HepG2 (cell line): ENCODE data around the gene DIP2C. TPM values are rescaled to one million over a fixed set of nuclear protein-coding genes. Genes with fewer than 3 reads are reported as not detected.

ENCODE experiments used
- ATAC-seq: fragments of 200-7000 bp; cut with Tn5 transposase; 3 replicates; pipeline ENCODE4 v1.9.1; 2020; ENCODE audit warnings: mild to moderate bottlenecking, moderate library complexity
- BruUV-seq: library from RNA; stranded (reverse); fragments of 400-500 nt; replicated peaks from 2 replicates; lab custom pipeline; 2021; lab: Mats Ljungman, UMichigan
- CTCF ChIA-PET: fragments of 300-600 bp; formaldehyde crosslinking; extraction: SDS; loops from one replicate; lab custom pipeline; 2021; ENCODE audit warnings: low total read pairs, inconsistent platforms, low intra/inter-chr PET ratio; lab: Yijun Ruan, JAX
- POLR2A ChIA-PET: fragments of 350-600 bp; sonication (Branson Sonifier 250); formaldehyde crosslinking; loops from one replicate; lab custom pipeline; 2020; ENCODE audit warnings: antibody characterized with exemption, inconsistent platforms; lab: Yijun Ruan, JAX
- DNase-seq: peaks from one replicate; pipeline ENCODE4 v3.0.0-alpha.2; 2015; ENCODE audit warnings: low spot score
- FAIRE-seq: peaks from 3 replicates; lab custom pipeline; 2011; peaks lifted over from hg19 to GRCh38; lab: Jason Lieb, UNC
- H2AFZ ChIP-seq: one replicate; pipeline ENCODE4 v1.6.1; 2011; ENCODE audit warnings: low read length, inconsistent platforms
- H3K27ac ChIP-seq: fragments of 300-600 bp; 3 replicates; pipeline ENCODE4 v1.8.0; 2011; ENCODE audit warnings: mixed run types, mild to moderate bottlenecking, mixed read lengths, low read length, inconsistent platforms; ENCODE audit not compliant: insufficient read depth; ENCODE audit errors: extremely low read length
- H3K27me3 ChIP-seq, 2 experiments: fragments of 200-600 bp in 1 of 2; 2 replicates in 1 of 2; 3 replicates in 1 of 2; pipeline versions ENCODE4 v1.6.0 to v1.8.0; 2011; ENCODE audit warnings: low read length in 2 of 2, mild to moderate bottlenecking in 2 of 2, moderate library complexity in 2 of 2, inconsistent platforms in 1 of 2; ENCODE audit not compliant: insufficient read depth in 2 of 2, control insufficient read depth in 1 of 2
- H3K36me3 ChIP-seq, 2 experiments: fragments of 200-600 bp in 1 of 2; replicated peaks in 1 of 2; 2 replicates in 1 of 2; 3 replicates in 1 of 2; pipeline versions ENCODE4 v1.5.1 to v1.8.0; 2011; ENCODE audit warnings: low read length in 2 of 2, inconsistent platforms in 1 of 2; ENCODE audit not compliant: insufficient read depth in 2 of 2, control insufficient read depth in 1 of 2
- H3K4me1 ChIP-seq: 2 replicates; pipeline ENCODE4 v1.5.1; 2012; ENCODE audit warnings: low read length, inconsistent platforms; ENCODE audit not compliant: insufficient read depth
- H3K4me2 ChIP-seq: 2 replicates; pipeline ENCODE4 v1.6.0; 2011; ENCODE audit warnings: low read depth, low read length, inconsistent platforms
- H3K4me3 ChIP-seq, 3 experiments: fragments of 200-600 bp in 1 of 3; sonication (generic), shearing (Covaris generic) in 1 of 3; replicated peaks in 1 of 3; 2 replicates each; pipeline ENCODE4 v1.5.1; 2011 to 2016; ENCODE audit warnings: low read length in 3 of 3, inconsistent platforms in 2 of 3, low read depth in 2 of 3, mild to moderate bottlenecking in 2 of 3, control low read depth in 1 of 3, mixed read lengths in 1 of 3; ENCODE audit not compliant: insufficient read depth in 1 of 3
- H3K79me2 ChIP-seq: one replicate; pipeline ENCODE4 v1.6.1; 2011; ENCODE audit warnings: low read length, inconsistent platforms; ENCODE audit not compliant: insufficient read depth
- H3K9ac ChIP-seq: 2 replicates; pipeline ENCODE4 v1.6.0; 2011; ENCODE audit warnings: mild to moderate bottlenecking, low read depth, low read length, inconsistent platforms; ENCODE audit not compliant: insufficient read depth
- H3K9me3 ChIP-seq: 2 replicates; pipeline ENCODE4 v1.5.1; 2012; ENCODE audit warnings: mild to moderate bottlenecking, low read length
- H4K20me1 ChIP-seq: 2 replicates; pipeline ENCODE4 v1.6.0; 2011; ENCODE audit warnings: inconsistent platforms, mild to moderate bottlenecking, low read length, moderate library complexity; ENCODE audit not compliant: insufficient read depth
- FOXM1 ChIP-seq: sonication (generic); formaldehyde crosslinking; IDR thresholded peaks from 2 replicates; pipeline ENCODE4 v1.5.0; 2020; ENCODE audit warnings: missing genetic modification reagents
- KAT8 ChIP-seq: IDR thresholded peaks from 2 replicates; pipeline ENCODE4 v1.6.1; 2016; ENCODE audit warnings: missing genetic modification reagents, missing compliant biosample characterization
- KLF15 ChIP-seq: sonication (generic); formaldehyde crosslinking; IDR thresholded peaks from 2 replicates; pipeline ENCODE4 v1.8.1; 2023; ENCODE audit warnings: borderline replicate concordance, mild to moderate bottlenecking, inconsistent platforms, missing genetic modification reagents, mixed read lengths
- REXO4 ChIP-seq: sonication (generic); formaldehyde crosslinking; IDR thresholded peaks from 2 replicates; pipeline ENCODE4 v1.8.0; 2022; ENCODE audit warnings: missing genetic modification reagents, mild to moderate bottlenecking, borderline replicate concordance
- TP53 ChIP-seq: sonication (generic); formaldehyde crosslinking; conservative IDR thresholded peaks from 2 replicates; pipeline ENCODE4 v1.4.0; 2020; ENCODE audit warnings: missing genetic modification reagents
- ZNF367 ChIP-seq: sonication (generic); formaldehyde crosslinking; IDR thresholded peaks from 2 replicates; pipeline ENCODE4 v1.4.0; 2020; ENCODE audit warnings: missing genetic modification reagents, borderline replicate concordance
- ZNF792 ChIP-seq: IDR thresholded peaks from 2 replicates; pipeline ENCODE4 v1.6.1; 2016
- WGBS: methylation state at CpG from one replicate; pipeline ENCODE4 v1.1.6; 2017; ENCODE audit warnings: low lambda C conversion rate; 5-methylcytosine and 5-hydroxymethylcytosine counted together
- in situ Hi-C: cut with HindIII; loops from 2 replicates; pipeline ENCODE4 v1.10.0; 2017; ENCODE audit warnings: low pct_unique_long_range_greater_than_20kb; ENCODE audit not compliant: extremely low pct_ligation_motif_present
- intact Hi-C: fragments of 100-400 bp; cut with micrococcal nuclease; formaldehyde crosslinking; loops from one replicate; pipeline ENCODE4 v1.10.0; 2022; ENCODE audit not compliant: unreplicated experiment
- polyA plus RNA-seq, 8 experiments: library from polyadenylated mRNA; depleted of rRNA in 3 of 8; stranded (reverse) in 7 of 8; unstranded in 1 of 8; fragments of >200 nt; fragmentation: Illumina TruSeq in 4 of 8; extraction: Trizol in 4 of 8; gene quantifications; 2 replicates each; pipeline versions ENCODE4 v1.2.1 to v1.2.3, GENCODE V29; 2011 to 2016; ENCODE audit warnings: low read depth in 4 of 8, missing spikeins in 1 of 8, mixed read lengths in 1 of 8; ENCODE audit not compliant: insufficient read depth in 1 of 8
- total RNA-seq, 5 experiments: library from RNA; depleted of rRNA; stranded (reverse); fragments of >200 nt; fragmentation: Illumina TruSeq; extraction: Trizol; gene quantifications; 2 replicates each; pipeline ENCODE4 v1.2.3, GENCODE V29; 2016; ENCODE audit warnings: low read depth in 1 of 5
- TF ChIP-seq, protein P1 (sequence below), 2 experiments: fragments of 450-650 bp in 1 of 2; sonication (generic) in 1 of 2; formaldehyde crosslinking; IDR thresholded peaks; 2 replicates each; pipeline versions ENCODE4 v1.5.0 to v1.8.0; 2020 to 2022; ENCODE audit warnings: mild to moderate bottlenecking in 1 of 2, missing genetic modification reagents in 1 of 2
- TF ChIP-seq, protein P2 (sequence below): sonication (generic); formaldehyde crosslinking; IDR thresholded peaks from 2 replicates; pipeline ENCODE4 v1.4.0; 2020; ENCODE audit warnings: missing genetic modification reagents, borderline replicate concordance

The DIP2C gene
- total and polyA plus RNA-seq, 2 of the 13 experiments (the other 11 are each of a cell fraction or from before 2014, with no cell fraction given), result 2.2 to 2.7 TPM

DNA sequence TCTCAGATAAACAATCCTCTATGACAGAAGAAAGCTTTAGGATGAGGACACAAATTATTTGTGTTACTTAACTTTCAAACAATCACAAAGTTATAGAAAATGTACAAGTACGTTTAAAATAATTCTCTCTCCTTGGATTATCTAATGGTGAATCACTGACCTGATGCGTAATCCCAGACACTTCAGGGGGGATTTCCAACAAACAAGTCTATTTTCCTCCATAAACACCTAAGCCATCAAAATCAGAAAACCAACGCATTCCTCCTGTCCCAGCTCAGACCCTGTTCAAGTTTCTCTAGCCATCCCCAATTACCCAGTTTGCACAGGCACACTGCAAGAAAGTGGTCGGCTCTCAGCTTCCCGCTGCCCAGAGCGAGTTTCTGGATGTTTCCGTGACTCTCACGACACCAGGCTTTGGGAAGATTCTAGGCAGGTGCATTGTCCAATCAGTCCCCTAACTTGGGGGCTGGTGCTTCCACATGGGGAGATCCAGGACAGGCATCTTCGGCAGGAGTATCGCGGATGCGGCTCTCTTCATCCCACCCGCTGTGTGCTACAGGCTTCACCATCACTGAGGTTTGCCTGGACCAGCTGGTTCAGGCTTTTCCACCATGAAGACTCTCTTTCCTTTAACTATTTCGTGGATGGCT is 354.2 kb downstream of the DIP2C start (continued):
- no peak for TF ChIP-seq ZNF367 (CRISPR knock-in tag)
- TF ChIP-seq FOXM1, result no peak
- no peak for TF ChIP-seq ZNF792 (CRISPR knock-in tag)
- TF ChIP-seq KLF15 (CRISPR knock-in tag), result no peak
- no peak for TF ChIP-seq REXO4 (CRISPR knock-in tag)
- TF ChIP-seq TP53, result no peak
- TF ChIP-seq, protein P1, sequence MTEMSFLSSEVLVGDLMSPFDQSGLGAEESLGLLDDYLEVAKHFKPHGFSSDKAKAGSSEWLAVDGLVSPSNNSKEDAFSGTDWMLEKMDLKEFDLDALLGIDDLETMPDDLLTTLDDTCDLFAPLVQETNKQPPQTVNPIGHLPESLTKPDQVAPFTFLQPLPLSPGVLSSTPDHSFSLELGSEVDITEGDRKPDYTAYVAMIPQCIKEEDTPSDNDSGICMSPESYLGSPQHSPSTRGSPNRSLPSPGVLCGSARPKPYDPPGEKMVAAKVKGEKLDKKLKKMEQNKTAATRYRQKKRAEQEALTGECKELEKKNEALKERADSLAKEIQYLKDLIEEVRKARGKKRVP (CRISPR knock-in tag; IDR thresholded peaks at IDR 0.05), result no peak

DNA sequence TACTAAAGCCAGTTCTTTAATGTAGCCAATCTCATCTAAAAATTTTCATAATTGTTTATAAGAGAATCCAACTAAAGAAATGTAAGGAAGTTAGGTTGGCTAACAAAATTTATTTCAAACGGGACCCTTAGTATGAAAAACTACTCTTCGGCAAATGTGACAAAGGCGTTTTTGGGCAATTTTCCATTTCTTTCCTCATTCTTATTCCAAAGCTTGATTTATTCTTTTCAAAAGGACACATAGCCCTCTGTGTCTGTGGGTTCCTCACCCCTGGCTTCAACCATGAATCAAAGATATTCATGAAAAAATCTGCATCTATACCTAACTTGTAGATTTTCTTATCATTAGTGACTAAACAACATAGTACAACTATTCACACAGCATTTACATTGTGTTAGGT is 358.3 kb downstream of the DIP2C start:
- FAIRE-seq (no peak), ATAC-seq (no peak), DNase-seq (no peak)
- H3K9me3 ChIP-seq, result no peaks in the 10 kb centered on the region
- H3K4me2 ChIP-seq, result no peak overlapping the region
- no peak overlapping the region for H3K4me3 ChIP-seq
- H3K9ac ChIP-seq, result no peak overlapping the region
- WGBS, result 96% methylated on average over 3 of the region's 3 CpGs
- intact Hi-C loops (no loop called here), in situ Hi-C loops (no loop called here)
- H3K27me3 ChIP-seq, result no peaks in the 10 kb centered on the region
- peaks cover 24% of the 10 kb centered on the region for H3K4me1 ChIP-seq
- H3K36me3 ChIP-seq, result no peaks in the 10 kb centered on the region; a peak in 2 of 5 replicates
- H2AFZ ChIP-seq, result no peak overlapping the region
- CTCF ChIA-PET, result no interaction called here
- POLR2A ChIA-PET, result no interaction called here
- no peak for TF ChIP-seq KAT8
- TF ChIP-seq, protein P2, sequence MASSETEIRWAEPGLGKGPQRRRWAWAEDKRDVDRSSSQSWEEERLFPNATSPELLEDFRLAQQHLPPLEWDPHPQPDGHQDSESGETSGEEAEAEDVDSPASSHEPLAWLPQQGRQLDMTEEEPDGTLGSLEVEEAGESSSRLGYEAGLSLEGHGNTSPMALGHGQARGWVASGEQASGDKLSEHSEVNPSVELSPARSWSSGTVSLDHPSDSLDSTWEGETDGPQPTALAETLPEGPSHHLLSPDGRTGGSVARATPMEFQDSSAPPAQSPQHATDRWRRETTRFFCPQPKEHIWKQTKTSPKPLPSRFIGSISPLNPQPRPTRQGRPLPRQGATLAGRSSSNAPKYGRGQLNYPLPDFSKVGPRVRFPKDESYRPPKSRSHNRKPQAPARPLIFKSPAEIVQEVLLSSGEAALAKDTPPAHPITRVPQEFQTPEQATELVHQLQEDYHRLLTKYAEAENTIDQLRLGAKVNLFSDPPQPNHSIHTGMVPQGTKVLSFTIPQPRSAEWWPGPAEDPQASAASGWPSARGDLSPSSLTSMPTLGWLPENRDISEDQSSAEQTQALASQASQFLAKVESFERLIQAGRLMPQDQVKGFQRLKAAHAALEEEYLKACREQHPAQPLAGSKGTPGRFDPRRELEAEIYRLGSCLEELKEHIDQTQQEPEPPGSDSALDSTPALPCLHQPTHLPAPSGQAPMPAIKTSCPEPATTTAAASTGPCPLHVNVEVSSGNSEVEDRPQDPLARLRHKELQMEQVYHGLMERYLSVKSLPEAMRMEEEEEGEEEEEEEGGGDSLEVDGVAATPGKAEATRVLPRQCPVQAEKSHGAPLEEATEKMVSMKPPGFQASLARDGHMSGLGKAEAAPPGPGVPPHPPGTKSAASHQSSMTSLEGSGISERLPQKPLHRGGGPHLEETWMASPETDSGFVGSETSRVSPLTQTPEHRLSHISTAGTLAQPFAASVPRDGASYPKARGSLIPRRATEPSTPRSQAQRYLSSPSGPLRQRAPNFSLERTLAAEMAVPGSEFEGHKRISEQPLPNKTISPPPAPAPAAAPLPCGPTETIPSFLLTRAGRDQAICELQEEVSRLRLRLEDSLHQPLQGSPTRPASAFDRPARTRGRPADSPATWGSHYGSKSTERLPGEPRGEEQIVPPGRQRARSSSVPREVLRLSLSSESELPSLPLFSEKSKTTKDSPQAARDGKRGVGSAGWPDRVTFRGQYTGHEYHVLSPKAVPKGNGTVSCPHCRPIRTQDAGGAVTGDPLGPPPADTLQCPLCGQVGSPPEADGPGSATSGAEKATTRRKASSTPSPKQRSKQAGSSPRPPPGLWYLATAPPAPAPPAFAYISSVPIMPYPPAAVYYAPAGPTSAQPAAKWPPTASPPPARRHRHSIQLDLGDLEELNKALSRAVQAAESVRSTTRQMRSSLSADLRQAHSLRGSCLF, result no peak
- no peaks in the 10 kb centered on the region for H3K79me2 ChIP-seq
- no TSS peak for BruUV-seq
- no peak overlapping the region for H3K27ac ChIP-seq
- no peaks in the 10 kb centered on the region for H4K20me1 ChIP-seq
